ENCODE measurements around the gene WRAP53. TPM values are rescaled to one million over a fixed set of nuclear protein-coding genes. Genes with fewer than 3 reads are reported as not detected.

Gene WRAP53
- total RNA-seq, 1 donor from 2014 or later, result 21.3 TPM

GRCh38 chr17:7712111-7712771 is 24.0 kb downstream of the WRAP53 start:
- no peak for DNase-seq (ENCODE audit: low spot score)
- Mint-ChIP-seq H3K27me3 (ENCODE audit: unreplicated experiment) (peaks cover 11% of the 10 kb centered on the region), H3K36me3 (ENCODE audit: low read depth, unreplicated experiment) (peaks cover 11% of the 10 kb centered on the region), H3K27ac (ENCODE audit: unreplicated experiment) (no peak overlapping the region), H3K4me3 (ENCODE audit: unreplicated experiment) (no peak overlapping the region), H3K9me3 (ENCODE audit: unreplicated experiment) (no peaks in the 10 kb centered on the region), H3K4me1 (ENCODE audit: unreplicated experiment) (peaks cover 43% of the 10 kb centered on the region)
- TF ChIP-seq CTCF (IDR thresholded peaks at IDR 0.05; ENCODE audit: unreplicated experiment), result no peak

GRCh38 chr17:7713782-7714181 is 25.5 kb downstream of the WRAP53 start:
- Mint-ChIP-seq H3K4me3 (ENCODE audit: unreplicated experiment) (no peak overlapping the region), H3K27me3 (ENCODE audit: unreplicated experiment) (peaks cover 14% of the 10 kb centered on the region), H3K27ac (ENCODE audit: unreplicated experiment) (peak overlapping the region; percentile 25), H3K4me1 (ENCODE audit: unreplicated experiment) (peaks cover 43% of the 10 kb centered on the region), H3K9me3 (ENCODE audit: unreplicated experiment) (no peaks in the 10 kb centered on the region), H3K36me3 (ENCODE audit: low read depth, unreplicated experiment) (peaks cover 11% of the 10 kb centered on the region)
- TF ChIP-seq CTCF (IDR thresholded peaks at IDR 0.05; ENCODE audit: unreplicated experiment), result no peak
- no peak for DNase-seq (ENCODE audit: low spot score)

GRCh38 chr17:7714721-7715594 is 26.7 kb downstream of the WRAP53 start:
- H3K4me1 Mint-ChIP-seq (ENCODE audit: unreplicated experiment), result peaks cover 41% of the 10 kb centered on the region
- peaks cover 11% of the 10 kb centered on the region for H3K36me3 Mint-ChIP-seq (ENCODE audit: low read depth, unreplicated experiment)
- H3K27ac Mint-ChIP-seq (ENCODE audit: unreplicated experiment), result no peak overlapping the region
- H3K4me3 Mint-ChIP-seq (ENCODE audit: unreplicated experiment), result peak overlapping the region; percentile 25
- H3K27me3 Mint-ChIP-seq (ENCODE audit: unreplicated experiment), result peaks cover 11% of the 10 kb centered on the region
- TF ChIP-seq CTCF (IDR thresholded peaks at IDR 0.05; ENCODE audit: unreplicated experiment), result no peak
- no peak for DNase-seq (ENCODE audit: low spot score)
- no peaks in the 10 kb centered on the region for H3K9me3 Mint-ChIP-seq (ENCODE audit: unreplicated experiment)

GRCh38 chr17:7715936-7716886 is 27.9 kb downstream of the WRAP53 start:
- Mint-ChIP-seq H3K4me1 (ENCODE audit: unreplicated experiment) (peaks cover 38% of the 10 kb centered on the region), H3K27me3 (ENCODE audit: unreplicated experiment) (peaks cover 6% of the 10 kb centered on the region), H3K36me3 (ENCODE audit: low read depth, unreplicated experiment) (peaks cover 4% of the 10 kb centered on the region), H3K9me3 (ENCODE audit: unreplicated experiment) (no peaks in the 10 kb centered on the region), H3K4me3 (ENCODE audit: unreplicated experiment) (peak overlapping the region; percentile 90), H3K27ac (ENCODE audit: unreplicated experiment) (peak overlapping the region; percentile 74)
- DNase-seq (ENCODE audit: low spot score), result no peak
- no peak for TF ChIP-seq CTCF (IDR thresholded peaks at IDR 0.05; ENCODE audit: unreplicated experiment)

Measured in endothelial cell (in vitro differentiated cells).